PFSK-1 (cell line): Measurements from ENCODE around the gene HOXC12.

Experiments used
- POLR2AphosphoS5 ChIP-seq: IDR thresholded peaks from 2 replicates; pipeline ENCODE4 v1.6.1; 2012; ENCODE audit warnings: low read depth, mild to moderate bottlenecking, control low read depth, low read length, moderate library complexity
- REST ChIP-seq, 2 experiments: IDR thresholded peaks; 2 replicates each; pipeline versions ENCODE4 v1.6.1 to v1.8.0; 2011 to 2012; ENCODE audit warnings: low read depth in 2 of 2, low read length in 2 of 2, control low read depth in 1 of 2, inconsistent platforms in 1 of 2, mild to moderate bottlenecking in 1 of 2, moderate library complexity in 1 of 2; ENCODE audit not compliant: insufficient read depth in 1 of 2

- no peak for TF ChIP-seq POLR2AphosphoS5
- TF ChIP-seq REST (IDR thresholded peaks at IDR 0.05; ENCODE audit: insufficient read depth in 1 of 2, low read depth in 2 of 2, low read length in 2 of 2): no peak
These were observed 15.0 kb downstream of the HOXC12 start for GRCh38 chr12:53969588-53970259.
